Stimulated activated CD4-positive, alpha-beta T cell treated with anti-CD3 and anti-CD28 coated beads, Interleukin-2, amount 100 ng/mL, for 24 hours (primary cell): Measurements from ENCODE around the gene VWC2L.

Source experiments
- DNase-seq, 2 donors: peaks; one replicate each; pipeline ENCODE4 v3.0.0-alpha.2; 2020

The VWC2L gene

DNA sequence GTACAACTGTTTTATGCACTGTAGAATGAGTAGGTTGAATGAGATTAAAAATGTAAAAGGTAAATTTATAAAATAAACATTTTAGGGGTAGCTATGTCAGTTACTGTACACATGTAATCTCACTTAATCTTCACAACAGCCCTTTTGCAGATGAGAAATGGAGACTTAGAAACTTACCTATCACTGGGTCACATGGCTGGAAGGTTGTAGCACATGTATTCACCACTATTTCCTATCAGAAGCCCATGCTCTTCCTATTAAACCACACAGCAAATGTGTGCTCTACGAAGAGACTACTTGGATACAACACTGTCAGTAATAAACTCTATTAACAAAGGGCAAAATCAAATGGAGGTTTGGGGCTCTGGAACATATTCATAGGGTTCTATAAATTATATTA is 60.5 kb downstream of the VWC2L start:
- no peak for DNase-seq

DNA sequence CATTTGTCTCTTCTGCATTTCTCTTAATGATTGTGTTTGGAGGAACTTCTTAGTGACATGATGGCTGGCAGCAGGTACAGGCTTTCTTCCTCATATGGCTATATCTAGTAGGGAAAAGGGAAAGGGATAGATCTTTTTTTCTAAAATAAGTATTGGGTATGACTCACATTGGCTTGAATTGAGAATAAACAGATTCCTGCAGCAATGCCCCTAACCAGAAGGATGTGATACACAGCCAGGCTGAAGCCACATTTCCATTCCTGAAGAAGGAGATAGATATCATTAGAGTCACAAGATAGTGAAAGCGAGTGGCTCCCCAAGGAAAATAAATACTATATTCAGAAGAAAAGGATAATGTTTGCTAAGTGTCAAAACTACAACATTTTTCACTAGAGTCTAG is 61.1 kb downstream of the VWC2L start:
- no peak for DNase-seq

DNA sequence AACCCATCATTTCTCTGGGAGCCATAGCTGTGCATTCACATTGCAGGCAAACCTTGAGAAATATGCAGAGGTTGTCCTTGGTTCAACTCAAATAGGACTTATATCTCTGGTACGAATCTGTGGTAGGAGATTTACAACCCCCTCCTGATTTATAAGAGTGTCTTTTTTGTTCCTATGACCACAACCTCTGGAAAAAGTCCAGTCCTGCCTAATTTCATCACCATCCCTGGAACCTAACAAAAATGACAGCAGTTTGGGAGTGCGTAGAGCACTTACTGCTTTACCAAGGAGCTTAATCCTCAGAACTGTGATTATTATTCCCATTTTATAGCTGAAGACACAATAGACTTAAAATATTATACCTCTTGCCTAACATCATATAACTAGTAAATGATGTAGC is 66.5 kb downstream of the VWC2L start:
- no peak for DNase-seq

DNA sequence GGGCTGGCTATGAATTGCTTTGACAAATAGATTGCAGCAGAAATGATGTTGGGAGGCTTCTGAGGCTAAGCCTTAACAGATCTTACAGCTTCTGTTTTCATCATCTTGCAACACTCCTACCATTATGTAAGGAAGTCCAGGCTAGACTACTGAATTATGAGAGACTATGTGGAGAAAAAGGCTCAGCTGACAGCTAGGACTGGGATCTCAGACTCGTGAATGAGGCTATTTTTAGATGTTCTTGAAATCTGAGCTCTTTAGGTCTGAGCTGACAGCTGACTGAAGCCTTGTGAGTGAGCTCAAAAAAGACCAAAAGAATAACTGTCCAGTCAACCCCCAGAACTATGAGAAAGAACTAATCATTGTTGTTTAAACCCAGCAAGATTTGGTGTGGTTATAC is 70.3 kb downstream of the VWC2L start:
- DNase-seq: no peak

DNA sequence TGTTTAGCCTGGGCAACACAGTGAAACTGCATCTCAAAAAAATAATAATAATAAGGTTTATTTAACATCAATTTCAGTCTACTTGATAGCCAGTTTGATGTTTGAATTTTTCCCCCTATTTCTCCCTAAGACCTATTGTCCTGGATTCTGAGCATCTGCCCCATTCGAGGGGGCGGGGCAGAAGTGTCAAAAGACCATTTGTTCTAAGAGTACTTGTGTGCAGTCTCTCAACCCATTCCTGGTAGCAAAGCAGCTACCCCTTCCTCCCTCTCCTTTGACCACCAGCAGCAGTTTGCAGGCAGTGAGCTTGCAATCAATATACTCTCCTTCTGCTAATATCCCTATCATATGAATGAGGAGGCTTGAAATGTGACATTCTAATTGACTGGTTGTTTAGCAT is 71.9 kb downstream of the VWC2L start:
- no peak for DNase-seq

DNA sequence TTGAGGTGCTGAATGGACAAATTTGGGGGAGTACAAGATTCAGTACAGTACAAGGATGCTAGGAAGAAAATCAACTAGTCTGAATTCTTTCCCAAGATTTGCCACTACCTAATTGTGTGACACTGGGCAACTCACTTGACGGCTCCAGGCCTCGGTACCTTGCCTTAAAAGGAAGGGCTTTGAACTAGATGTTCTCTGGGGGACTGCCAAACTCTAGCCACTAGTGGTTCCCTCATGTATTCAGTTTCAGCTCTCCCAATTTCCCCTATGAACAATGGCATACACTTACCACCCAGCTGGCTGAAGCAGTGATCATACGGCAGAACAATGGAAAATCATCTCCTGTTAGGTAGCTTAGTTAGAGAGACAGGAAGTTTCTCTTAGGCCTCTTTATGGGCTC is 73.4 kb downstream of the VWC2L start:
- DNase-seq: no peak

DNA sequence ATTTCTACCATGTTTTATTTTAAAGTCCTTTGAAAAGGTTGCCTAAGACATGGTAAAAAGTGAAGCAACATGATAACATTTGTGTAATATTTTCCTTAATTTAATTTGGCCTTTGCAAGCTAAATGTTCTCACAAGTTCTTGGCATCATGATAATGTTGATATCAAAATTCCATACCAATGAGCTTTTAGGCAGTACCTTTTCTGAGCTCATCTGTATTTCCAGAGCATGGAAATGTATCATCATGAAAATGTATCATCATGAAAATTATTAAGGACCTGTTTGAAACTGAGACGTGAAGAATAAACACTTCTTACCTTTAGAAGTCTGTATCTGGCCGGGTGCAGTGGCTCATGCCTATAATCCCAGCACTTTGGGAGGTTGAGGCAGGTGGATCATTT is 73.8 kb downstream of the VWC2L start:
- no peak for DNase-seq

DNA sequence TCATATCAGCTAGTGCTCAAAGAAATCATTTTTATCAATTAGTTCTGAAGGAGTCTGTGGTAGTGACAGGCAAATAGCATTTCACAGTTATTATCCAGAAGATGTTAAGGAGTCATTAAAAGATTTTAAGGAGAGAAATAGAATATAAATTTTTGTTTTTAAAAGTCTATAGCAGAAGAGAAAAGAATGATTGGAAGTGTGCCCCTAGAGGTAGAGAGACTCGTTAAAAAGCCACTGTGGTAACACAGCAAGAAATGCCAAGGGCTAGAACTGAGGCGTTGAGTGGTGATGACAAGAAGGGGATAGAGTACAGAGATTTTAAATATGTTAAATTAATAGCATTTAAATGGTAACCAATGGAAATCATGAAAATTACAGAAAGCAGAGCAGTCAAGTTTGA is 78.3 kb downstream of the VWC2L start:
- no peak for DNase-seq

DNA sequence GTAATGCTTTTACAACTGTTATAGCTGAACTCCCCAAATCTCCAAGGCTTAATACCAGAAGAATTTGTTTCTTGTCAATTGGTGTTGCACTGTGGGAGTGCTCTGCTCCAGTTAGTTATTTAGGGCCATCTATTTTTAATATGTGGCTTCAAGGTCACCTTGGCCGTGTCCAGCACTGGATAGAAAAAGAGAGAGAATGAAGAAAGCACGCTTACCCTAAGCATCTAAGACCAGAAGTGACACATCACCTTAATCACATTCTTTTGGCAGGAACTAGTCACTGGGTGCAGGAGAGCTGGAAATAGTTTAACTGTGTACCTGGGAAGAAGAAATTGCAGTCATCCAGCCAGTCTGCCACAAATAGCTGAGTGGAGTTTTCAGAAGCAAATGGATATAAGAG is 78.8 kb downstream of the VWC2L start:
- no peak for DNase-seq

DNA sequence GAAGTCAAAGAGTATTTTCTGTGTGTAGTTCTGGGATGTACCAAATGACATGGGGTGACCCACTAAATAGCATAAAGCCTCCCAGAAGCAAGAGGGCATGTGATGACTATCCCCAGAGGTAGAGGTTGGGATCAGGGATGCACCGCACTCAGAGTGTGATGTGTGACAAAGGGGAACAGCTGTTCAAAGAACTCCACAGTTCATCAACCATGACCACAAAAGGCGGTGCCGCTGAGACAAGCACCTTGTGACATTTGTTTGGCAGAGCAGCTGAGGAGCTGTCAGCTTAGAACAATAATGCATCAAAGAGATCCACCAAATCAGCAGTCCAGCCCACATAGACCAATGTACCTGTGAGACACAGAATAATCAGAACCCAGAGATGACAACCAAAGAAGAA is 81.3 kb downstream of the VWC2L start:
- DNase-seq: no peak

DNA sequence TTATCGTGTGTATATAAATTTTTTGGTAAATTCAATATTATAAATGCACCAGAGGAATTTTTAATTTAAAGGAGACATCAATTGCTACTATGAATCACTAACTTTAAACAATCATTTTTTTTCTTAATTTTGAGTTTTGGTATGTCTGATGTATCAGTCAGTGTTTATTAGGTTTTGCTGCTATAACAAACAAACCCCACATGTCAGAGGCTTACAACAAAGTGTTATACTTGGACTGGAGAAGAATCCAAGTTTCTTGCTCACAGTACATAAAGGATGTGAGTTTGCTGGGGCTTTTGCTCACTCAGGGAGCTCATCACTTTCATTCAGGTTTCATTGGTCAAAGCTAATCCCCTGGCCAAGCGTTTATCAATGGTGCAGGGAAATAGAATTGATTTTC is 81.8 kb downstream of the VWC2L start:
- no peak for DNase-seq

DNA sequence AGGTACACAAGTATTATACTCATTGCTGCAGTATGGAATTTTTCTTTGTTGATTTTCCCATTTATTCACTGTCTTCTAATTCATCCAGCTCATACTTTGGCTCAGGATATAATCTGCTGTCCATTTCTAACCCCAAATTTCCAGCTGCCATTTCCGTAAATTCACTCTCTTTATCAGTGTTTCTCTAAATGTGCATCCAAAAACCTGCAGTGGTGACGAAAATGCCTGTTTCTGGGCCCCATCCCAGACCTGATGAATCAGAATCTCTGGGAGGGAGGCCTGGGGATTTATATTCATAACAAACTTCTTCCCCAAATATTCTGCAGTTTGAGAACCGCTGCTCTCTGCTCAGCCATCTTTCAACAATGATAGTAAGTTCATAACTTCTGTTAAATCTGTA is 86.6 kb downstream of the VWC2L start:
- DNase-seq: no peak

DNA sequence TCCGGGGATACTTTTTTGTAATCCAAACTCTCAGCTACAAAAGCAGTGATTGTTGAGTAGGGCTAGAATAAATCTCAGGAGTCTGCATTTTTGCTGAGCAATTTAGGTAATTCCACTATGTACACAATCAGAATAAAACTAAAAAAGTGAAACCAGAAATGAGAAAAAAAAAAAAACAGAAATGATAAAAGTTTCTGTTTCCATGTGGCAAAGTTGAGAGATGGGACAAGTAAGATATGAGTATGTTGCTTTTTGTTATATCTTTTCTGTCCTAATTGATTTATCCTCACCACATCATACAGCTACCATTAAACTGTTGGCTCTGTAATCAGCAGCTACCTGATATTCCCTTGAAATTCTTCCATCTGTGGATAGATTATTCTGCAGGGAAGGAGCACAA is 92.7 kb downstream of the VWC2L start:
- no peak for DNase-seq

DNA sequence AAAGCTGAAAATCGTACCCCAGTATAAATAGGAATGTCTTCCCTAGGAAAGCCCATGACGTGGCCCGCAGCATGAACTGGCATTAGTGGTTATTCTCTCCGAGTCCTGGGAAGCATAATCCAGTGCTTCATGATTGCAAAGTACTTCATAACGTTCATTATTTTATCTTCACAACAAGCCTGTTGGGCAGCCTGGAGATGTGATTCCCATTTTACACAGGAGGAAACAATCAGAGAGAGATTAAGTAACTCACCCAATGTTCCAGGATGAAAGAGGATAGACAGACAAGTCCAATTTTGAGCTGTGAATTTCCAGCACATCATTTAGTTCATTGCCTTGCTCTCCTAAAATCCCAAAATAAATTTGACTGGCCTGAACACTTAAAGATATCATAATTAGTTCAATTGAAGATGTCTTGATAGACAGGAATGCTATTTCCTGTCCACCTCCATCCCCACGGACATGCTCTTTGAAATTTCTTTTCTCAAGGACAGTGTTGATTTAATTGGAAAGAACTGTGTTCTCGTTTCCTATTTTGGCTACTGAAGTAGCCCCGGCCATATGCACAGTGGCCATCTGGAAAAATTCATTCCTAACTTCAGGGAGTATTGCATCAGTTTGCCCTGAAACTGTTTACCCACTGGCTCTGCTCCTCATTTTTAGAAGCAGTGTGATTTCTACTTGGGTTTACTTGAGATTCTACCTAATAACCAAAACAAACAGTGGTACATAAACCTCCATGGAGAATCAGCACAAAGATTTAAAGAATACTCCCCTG is 93.9 kb downstream of the VWC2L start:
- DNase-seq: no peak

DNA sequence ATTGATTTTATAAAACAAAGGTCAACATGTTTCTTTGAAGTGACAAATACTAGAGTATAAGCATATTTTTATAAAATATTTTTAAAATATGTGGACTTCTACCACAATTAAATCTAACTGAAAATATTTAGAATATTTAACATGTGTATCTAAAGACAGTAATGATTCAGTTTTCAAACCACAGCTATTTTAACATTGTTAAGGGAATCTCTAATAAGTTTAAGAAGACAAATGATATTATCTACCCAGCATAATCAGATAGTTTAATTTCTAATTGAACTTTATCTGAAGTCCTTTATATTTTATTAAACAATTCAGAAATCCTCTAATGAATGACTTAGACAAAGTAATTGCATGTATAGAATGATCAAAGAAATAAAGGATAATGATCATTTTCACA is 96.2 kb downstream of the VWC2L start:
- no peak for DNase-seq

DNA sequence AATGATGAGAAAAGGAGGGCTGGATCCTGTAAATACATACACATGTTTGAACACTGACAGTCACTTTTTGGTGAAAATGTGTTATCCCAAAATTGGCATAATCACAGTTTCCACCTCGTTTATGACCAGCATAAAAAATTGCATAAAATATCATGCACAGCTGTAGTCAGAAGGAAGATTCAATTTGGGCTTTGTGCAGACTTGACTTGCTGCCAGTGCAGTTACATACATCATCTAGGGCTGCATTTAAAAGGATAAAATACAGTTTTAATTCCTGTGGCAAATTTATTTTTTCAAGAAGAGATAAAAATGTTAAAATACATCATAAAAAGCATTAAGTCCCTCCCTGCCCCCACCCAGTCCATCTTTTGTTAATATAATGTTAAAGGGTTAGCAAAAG is 103.8 kb downstream of the VWC2L start:
- no peak for DNase-seq

DNA sequence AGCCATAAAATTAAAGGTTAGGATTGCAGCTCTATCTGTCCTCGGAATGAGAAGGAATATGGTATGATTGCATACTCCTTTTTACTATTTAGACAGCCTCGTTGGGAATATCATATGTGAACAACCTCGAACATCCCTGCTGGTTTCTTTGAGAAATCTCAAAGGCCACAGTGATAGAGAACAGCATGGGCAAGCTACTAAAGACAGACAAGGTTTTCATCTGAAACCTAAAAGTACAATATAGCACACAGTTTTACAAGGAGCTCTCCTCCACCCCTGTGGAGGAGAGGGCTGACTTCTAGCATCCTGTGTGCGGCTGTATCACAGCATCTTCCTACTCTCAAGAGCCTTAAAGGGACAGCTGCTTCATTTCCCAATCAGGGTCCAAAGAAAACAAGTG is 104.3 kb downstream of the VWC2L start:
- no peak for DNase-seq

DNA sequence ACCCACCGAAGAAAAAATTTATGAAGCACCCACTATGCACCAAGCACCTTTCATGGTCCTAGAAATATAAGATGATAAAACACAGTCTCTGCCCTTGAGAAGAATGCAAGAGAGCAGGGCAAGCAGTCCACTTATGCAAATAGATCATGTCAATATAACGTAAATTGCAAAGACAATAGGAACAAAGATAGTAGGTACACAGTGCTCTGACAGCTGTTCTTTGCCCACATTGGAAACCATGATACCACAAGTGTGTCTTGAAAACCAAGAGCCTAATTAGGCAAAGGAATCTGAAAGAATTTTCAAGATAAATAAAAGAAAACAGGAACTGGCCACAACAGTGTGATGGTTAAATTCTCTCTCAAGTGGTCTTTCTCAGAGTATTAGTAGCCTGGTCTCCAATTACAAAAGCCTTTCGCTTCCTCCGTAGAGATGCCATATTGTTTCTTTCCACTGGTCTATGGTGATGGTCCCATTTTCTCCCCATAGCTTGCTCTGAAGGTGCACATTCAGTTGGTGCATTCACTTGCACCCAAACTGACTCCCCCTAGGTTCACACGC is 108.5 kb downstream of the VWC2L start:
- no peak for DNase-seq

DNA sequence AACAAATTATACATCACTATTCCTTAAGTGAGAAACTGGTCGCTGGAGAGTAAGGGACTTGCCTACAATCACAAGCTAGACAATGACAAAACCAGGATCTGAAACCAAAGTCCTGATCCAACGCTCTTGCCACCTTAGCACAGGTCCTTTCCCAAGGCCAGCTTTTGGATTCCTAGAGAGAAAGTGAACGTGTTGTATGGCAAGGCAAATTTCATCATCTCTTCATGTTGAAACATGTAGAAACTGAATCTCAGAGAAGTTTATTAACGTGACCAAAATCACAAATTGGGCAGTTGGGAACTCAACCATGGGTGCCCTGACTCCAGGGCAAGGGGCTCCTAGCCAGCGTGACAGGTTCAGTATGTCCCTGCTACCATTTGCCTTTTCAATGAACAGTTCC is 118.2 kb downstream of the VWC2L start:
- DNase-seq: no peak

DNA sequence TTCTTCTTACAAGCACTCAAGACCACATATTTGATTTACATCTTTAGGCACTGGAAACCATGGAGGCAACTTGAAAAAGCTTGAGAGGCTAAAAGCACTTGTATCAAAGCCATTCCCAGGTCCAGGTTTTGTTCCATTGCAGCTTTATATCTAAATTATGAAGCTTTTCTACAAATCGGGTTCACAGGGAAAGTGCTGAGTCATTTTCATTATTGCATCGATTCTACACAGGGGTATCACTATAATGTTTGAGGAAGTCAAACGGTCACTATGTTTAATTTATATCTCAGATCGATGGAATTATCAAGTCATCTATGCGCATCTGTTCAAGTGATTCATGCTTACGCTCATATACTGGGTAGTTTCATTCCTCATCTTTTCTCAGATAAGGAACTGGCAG is 118.7 kb downstream of the VWC2L start:
- no peak for DNase-seq

DNA sequence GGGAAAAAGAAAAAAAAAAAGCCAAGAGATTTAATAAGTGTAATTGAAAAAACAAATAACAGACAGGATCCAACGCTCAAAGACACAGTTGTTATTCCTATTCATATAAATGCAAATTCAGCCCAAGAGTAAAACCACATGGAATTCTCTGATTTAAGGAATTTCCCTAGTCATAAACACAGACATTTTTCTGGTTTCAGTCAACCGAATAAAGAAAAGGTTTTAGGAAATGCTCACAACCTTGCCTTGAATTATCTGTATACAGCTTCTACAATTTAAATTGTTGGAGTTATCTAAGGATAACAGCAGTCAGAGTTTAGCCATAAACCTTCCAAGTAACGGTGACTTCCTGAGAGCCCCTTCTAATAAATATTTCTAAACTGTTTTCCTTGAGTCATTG is 122.7 kb downstream of the VWC2L start:
- DNase-seq: no peak

DNA sequence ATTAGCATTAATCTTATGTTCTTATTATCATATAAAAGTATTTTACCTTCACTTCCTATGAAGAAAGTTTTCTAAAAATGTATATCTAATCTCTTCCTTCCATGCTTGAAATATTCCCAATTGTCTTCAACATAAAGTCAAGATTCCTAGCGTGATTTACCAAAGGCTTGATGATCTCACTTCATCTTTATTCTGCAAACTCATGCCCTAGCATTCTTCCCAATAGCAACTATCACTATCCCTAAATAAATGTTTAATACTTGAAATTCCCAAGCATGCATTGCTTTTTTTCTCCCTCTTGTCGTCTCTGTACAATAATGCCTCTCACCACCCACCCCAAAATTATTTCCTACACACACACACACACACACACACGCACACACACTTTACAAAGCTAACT is 125.8 kb downstream of the VWC2L start:
- DNase-seq: no peak

DNA sequence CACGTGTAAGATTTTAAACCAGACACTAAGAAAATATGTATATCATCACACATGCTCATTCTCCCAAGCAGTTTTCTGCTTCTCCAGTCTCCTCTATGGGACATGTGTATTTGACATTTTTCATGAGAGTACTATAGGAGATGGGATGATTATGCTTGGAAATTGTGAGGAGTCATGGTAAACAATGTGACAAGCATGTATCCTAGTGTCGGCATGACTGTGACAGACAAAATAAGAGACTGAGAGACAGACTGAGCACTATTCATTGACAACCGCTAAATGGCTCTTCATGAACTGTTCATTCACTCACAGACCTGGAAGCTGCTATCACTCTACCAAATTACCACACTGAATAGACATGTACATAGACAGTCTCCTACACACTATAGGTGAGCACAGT is 127.1 kb downstream of the VWC2L start:
- no peak for DNase-seq

DNA sequence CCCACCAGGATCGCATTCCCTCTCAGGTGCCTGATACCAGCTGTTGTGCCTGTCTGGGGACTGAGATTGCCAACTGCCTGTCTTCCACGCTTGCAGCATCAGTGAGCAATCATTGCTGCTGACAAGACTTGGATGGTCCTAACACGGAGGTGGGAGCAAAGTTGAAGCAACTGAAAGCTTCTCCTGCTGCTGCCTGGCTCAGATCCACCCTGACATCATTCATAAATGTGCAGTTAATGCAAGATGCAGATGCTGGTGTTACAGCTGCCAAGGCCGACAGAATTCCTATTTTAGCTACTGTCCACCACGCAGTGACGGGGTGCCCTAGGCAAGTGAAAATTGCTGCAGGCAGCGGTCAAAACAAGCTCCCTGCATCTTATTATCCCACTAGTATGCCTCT is 131.4 kb downstream of the VWC2L start:
- no peak for DNase-seq

DNA sequence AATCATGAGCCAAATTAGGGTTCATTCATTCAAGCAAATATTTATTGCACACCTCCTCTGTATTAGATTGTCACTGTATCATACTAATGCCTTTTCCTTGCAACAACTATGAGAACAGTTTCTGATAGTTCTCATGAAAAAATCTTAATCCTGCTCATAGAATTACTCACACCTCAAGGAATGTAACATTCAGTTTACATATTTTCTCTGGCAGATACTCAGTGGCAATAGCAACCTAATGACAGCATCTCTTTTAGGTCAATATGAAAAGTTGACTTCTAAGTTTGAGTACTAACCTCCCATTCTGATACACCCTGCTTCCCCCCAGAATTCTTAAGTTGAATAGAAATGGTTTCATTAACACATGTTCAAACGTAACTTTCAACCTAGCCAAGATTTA is 132.0 kb downstream of the VWC2L start:
- no peak for DNase-seq
